Jurkat, Clone E6-1 (cell line): Measurements from ENCODE around the gene TBC1D22B.

Experiments
- DNase-seq: peaks from one replicate; pipeline ENCODE4 v3.0.0-alpha.2; 2011; ENCODE audit warnings: low read depth, low spot score
- H3K4me3 ChIP-seq: 2 replicates; pipeline ENCODE4 v1.5.1; 2011; ENCODE audit warnings: mild to moderate bottlenecking, low read length, control low read depth, moderate library complexity

Gene TBC1D22B

GRCh38 chr6:37369321-37370201, 112.0 kb downstream of the TBC1D22B start:
- H3K4me3 ChIP-seq: no peak overlapping the region
- no peak for DNase-seq

GRCh38 chr6:37371154-37372083, 113.8 kb downstream of the TBC1D22B start:
- DNase-seq: no peak
- H3K4me3 ChIP-seq: no peak overlapping the region

GRCh38 chr6:37372116-37372515, 114.5 kb downstream of the TBC1D22B start:
- H3K4me3 ChIP-seq: no peak overlapping the region
- DNase-seq: no peak

- no peak for DNase-seq
- H3K4me3 ChIP-seq: no peak overlapping the region
These were observed 116.4 kb downstream of the TBC1D22B start for GRCh38 chr6:37373822-37374471.

GRCh38 chr6:37375376-37375775, 117.8 kb downstream of the TBC1D22B start:
- no peak for DNase-seq
- H3K4me3 ChIP-seq: no peak overlapping the region

GRCh38 chr6:37376078-37376743, 118.6 kb downstream of the TBC1D22B start:
- DNase-seq: no peak

GRCh38 chr6:37381579-37381978, 124.0 kb downstream of the TBC1D22B start:
- no peak overlapping the region for H3K4me3 ChIP-seq
- peak; percentile 62 for DNase-seq

More at GRCh38 chr6:37376078-37376743, 118.6 kb downstream of the TBC1D22B start:
- no peak overlapping the region for H3K4me3 ChIP-seq
